Stimulated activated naive CD4-positive, alpha-beta T cell treated with Interleukin-2 at 50 U/mL for 16 hours (primary cell): ENCODE data around the gene CPNE2.

Source experiments
- DNase-seq: peaks from one replicate; lab custom pipeline; 2025; lab: John Stamatoyannopoulos, UW

CPNE2 gene

DNA sequence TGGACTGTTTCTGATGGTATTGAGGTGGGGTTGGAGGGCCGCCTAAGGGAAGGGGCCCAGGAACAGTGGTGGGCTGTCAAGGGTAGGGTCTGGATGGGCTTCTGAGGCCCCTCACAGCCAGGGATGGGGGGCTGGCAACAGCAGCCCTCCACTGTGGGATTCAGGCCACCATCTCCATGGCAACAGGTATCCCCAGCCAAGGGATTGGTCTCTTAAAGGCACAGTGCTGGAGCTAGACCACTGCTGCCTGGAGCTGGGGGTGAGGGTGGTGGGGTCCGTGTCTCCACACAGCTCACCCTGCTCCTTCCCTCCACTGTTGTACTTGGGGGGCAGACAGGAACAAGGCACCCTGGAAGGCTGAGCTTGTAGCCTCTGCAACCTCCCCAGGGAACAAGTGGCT, 51.6 kb downstream of the CPNE2 start:
- no peak for DNase-seq

DNA sequence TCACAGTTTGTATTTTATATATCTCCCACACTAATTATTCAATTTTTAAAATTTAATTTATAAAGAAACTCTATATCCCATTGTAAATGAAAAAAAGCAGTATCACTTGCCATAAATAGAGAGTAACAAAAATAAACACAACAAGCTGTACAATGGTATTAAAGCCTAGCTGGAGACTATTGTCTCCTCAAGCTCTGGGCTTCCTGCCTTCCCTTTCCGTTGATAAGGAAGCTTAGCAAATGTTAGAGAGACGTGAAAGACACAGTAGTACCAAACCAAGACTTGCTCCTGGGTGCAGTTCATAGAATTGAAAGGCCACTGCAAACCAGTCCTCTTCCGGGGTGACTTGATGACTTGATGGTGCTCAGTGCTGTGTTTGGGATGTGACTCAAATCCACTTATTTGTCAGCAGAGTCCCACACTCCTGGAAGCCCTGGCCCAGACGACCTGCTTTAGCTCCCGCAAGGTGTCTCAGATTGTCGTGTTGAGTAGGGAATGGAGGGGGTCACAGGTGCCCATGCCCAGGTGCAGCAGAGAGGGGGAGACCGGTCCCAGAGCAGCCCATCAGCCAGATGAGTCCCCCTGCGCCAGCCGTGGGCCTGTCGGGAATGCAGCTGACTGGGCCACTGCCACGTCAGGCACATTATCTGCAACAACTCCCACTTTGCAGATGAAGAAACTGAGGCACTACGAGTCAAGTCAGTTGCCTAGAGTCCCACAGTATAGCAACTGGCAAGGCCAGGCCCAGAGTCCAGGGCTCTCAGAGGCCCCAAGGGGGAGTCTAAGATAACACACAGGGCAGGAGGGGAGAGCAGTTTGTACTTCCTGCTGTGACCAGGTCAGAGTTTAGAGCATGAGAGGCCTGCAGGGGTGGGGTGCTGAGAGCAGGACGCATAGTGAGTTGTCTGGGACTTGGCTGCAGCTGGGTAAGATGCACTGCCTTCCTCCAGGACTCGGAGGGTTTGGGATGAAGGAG, 53.0 kb downstream of the CPNE2 start:
- no peak for DNase-seq

GRCh38 chr16:57146040-57146647, 53.8 kb downstream of the CPNE2 start:
- DNase-seq = no peak

DNA sequence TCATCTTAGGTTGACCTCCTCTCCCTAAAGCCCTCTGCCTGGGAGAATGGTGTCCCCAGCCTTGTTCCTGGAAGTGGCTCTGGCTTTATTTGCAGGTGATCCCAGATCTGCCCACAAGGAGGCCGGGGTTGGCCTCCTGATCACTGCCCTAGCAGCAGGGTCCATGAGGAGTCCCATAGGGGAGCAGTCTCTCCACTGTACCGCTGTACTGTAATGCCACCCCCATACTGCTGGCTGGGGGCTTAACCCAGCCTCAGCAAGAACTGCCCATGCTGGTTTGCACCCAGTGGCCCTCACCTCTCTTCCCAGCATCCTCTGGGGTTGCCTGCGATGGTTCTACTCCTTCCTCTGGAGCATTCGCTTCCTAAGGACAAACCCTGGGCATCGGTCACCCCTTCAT, 54.4 kb downstream of the CPNE2 start:
- DNase-seq = no peak

DNA sequence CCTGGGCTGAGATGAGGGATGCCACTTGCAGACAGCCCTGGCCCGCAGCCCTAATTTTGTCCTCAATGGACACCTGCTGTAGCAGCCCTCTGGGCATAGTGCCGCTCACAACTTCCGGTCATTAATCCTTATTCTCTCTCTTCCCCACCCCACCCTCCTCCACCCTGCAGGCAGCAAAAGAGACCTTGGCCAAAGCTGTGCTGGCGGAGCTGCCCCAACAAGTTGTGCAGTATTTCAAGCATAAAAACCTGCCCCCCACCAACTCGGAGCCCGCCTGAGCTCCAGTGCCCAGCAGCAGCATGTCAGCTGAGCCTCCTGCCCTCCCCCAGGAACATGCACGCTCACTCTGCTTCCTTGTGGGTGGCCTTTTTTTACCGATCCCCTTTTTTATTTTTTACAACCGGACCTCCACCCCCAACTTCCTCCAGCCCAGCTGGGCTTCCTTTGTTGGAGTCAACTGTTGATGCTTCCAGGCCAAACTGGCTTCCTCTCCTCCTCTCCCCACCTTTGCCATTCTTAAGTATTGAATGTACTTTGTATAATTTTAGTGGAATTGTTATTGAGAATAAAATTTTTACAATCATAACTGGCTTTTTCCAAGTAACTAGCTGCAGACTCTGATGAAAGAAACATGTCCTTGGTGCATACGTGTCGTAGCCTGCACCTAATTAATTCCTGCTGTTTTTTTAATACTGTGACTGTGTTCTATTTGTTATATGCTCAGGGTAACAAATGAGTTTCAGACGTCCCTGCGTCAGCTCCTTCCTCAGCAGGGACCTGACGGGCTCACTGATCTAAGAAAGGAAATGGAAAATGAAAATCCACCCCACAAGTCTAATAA, 55.2 kb downstream of the CPNE2 start:
- DNase-seq = no peak

DNA sequence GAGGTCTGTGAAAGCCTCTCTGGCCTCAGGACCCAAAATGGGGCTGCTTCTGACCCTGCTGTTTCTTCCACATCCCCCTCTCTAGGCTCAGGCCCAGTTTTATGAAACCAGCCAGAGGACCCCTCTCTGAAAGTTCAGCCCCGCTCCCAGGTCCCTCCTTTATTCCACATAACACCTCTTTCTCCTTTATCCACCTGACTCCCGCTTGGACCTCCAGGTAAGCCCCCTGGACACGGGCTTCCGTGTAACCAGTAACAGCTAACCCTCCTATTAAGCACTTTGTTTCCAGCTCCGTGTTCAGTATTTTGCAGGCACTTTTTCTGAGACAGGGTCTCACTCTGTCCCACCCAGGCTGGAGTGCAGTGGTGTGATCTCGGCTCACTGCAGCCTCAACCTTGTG, 56.1 kb downstream of the CPNE2 start:
- DNase-seq = no peak

GRCh38 chr16:57149391-57149790, 57.0 kb downstream of the CPNE2 start:
- no peak for DNase-seq

- no peak for DNase-seq
Measured at GRCh38 chr16:57150682-57151330, 58.4 kb downstream of the CPNE2 start.

- no peak for DNase-seq
Measured at GRCh38 chr16:57151369-57151768, 59.0 kb downstream of the CPNE2 start.

DNA sequence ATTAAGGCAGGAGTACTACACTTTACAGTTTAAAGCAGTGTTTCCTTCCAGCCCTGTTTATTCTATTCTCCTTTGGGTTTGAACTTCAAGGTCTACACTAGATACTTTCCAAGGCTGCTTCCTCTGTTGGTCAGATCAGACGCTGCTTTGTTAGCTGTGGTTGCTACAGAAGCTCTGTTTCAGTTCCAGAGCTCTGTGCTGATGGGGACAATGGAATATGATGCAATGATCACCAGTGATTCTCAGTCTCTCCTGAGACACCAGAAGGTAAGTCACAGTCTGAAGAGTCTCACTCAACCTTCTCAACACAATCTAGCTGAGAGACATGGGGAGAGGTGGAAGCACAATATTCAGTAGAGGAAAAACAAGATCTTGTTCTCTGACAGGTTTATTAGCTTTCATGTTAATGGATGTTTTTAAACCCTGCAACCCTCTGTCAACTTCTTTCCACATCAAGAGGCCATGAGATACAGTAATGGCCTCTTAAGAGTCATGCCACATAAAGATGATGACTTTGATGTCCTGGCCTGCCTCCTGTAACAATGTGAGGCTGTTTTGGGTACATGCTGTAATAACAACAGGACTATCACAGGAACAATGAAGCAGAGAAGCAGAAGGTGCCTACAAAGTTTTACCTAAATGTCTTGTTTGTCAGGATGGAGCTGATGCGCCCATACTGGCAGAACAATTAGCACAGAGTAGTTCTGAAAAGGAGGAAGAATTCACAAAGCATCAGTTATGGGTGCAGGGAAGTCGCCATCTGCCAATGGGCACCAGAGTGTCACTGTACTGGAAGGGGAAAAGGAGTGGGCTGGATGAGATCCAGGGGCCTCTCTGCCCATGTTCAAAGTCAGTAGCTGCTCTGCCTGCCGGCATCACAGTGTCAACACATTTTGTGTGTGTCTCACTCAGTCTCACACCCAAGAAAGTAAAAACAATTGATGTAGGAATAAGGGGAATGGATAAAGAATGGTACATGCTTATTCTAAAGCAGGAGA, 60.0 kb downstream of the CPNE2 start:
- DNase-seq = no peak

DNA sequence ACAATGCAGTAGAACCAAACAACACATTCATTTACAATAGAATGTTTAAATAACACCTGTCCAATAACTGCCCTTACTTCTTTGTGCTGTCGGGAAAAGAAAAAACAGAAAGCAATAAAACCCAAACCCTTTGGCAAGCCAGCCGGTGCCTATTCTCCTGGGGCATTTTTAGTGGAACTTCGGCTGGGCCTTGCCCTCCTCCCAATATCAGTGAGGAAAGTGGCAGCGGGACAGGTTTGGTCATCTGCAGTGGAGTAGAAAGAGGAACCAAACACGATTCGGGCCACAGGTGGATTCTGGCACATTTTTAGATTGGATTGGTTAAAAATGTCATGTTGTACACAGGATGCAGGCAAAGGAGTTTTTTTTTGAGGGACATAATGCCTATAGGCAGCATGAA, 61.5 kb downstream of the CPNE2 start:
- DNase-seq = no peak

- no peak for DNase-seq
Measured at GRCh38 chr16:57155702-57156350, 63.4 kb downstream of the CPNE2 start.

DNA sequence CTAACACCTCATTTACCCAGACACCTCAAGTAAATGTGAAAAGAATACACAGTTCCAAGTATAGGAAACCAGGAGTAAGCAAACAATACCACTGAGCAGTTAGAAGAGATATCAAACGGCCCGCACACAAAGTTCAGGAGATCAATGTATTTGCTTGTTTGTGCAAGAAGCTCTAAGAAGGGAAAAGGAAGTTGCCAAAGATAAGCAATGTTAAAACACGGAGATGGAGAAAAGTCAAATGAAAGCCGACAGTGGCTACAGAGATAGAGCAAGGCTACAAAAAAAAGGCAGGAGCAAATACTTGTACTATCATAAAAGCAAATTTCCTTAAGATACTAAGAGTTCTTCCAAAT, 63.9 kb downstream of the CPNE2 start:
- DNase-seq = no peak

GRCh38 chr16:57157533-57157932, 65.2 kb downstream of the CPNE2 start:
- no peak for DNase-seq

GRCh38 chr16:57159447-57159846, 67.1 kb downstream of the CPNE2 start:
- DNase-seq = no peak

- no peak for DNase-seq
Measured at GRCh38 chr16:57163842-57164241, 71.5 kb downstream of the CPNE2 start.

DNA sequence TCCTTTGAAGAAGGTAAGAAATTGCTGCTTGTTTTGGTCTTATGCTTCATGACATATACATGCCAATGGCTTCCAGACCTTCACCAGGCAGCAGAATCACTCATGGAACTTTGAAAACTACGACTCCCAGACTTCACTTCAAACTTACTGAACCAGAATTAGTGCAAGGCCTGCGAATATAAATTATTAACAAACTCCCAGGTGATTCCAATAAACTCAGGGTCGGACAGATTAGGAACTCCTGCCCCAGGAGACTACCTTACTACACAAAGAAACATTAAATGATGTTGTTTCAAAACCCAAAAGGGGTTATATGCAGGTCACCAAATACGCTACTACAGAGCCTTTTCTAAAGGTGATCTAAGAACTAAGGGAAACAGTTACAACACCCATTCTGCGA, 73.1 kb downstream of the CPNE2 start:
- no peak for DNase-seq

DNA sequence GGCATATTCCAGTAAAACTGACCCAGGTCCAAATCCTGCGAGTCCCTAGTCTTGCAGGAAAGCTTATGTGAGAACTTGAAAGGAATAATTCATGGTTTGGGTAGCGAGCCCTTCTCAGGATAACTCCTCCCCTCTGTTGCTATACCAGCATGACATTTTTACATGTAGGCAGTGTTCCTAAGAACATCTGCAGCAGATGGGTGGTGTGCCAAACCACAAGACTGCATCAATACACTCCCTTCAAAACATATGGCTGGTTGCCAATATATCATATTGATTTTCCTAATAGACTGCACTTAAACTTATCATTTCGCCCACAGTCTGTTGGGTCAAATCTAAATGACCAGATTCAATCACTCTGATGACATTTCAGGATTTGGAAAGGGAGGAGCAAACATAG, 73.6 kb downstream of the CPNE2 start:
- no peak for DNase-seq

GRCh38 chr16:57166451-57166850, 74.1 kb downstream of the CPNE2 start:
- DNase-seq = no peak

- DNase-seq = no peak
Measured at GRCh38 chr16:57166951-57167350, 74.6 kb downstream of the CPNE2 start.
